Mesothelial cell of epicardium (in vitro differentiated cells): ENCODE data around the gene DUSP16. TPM values are rescaled to one million over a fixed set of nuclear protein-coding genes. Genes with fewer than 3 reads are reported as not detected.

Experiments used
- DNase-seq, 2 experiments: peaks; one replicate each; pipeline ENCODE4 v3.0.0; 2021; ENCODE audit warnings: low spot score in 2 of 2; ENCODE audit not compliant: unreplicated experiment in 2 of 2
- H3K27ac Mint-ChIP-seq: 2 replicates; pipeline ENCODE4 v1.8.0; 2021; ENCODE audit warnings: mixed read lengths
- H3K27me3 Mint-ChIP-seq: 2 replicates; pipeline ENCODE4 v1.8.0; 2021; ENCODE audit warnings: low read depth, mixed read lengths
- H3K36me3 Mint-ChIP-seq: 2 replicates; pipeline ENCODE4 v1.8.0; 2021; ENCODE audit warnings: mixed read lengths
- H3K4me1 Mint-ChIP-seq: 2 replicates; pipeline ENCODE4 v1.8.0; 2021; ENCODE audit warnings: mixed read lengths
- H3K4me3 Mint-ChIP-seq: 2 replicates; pipeline ENCODE4 v1.8.0; 2021; ENCODE audit warnings: mild to moderate bottlenecking, moderate library complexity, mixed read lengths
- H3K9me3 Mint-ChIP-seq: 2 replicates; pipeline ENCODE4 v1.8.0; 2021; ENCODE audit warnings: mixed read lengths
- total RNA-seq: library from RNA; stranded (reverse); gene quantifications from 3 replicates; pipeline ENCODE4 v1.2.1, GENCODE V29; 2021
- TF ChIP-seq, protein P1 (sequence below): fragments of 200-600 bp; sonication (generic); IDR thresholded peaks from one replicate; pipeline ENCODE4 v1.5.0; 2021; ENCODE audit warnings: antibody characterized with exemption; ENCODE audit not compliant: unreplicated experiment

The DUSP16 gene
- total RNA-seq, 1 donor from 2014 or later: 31.5 TPM

DNA sequence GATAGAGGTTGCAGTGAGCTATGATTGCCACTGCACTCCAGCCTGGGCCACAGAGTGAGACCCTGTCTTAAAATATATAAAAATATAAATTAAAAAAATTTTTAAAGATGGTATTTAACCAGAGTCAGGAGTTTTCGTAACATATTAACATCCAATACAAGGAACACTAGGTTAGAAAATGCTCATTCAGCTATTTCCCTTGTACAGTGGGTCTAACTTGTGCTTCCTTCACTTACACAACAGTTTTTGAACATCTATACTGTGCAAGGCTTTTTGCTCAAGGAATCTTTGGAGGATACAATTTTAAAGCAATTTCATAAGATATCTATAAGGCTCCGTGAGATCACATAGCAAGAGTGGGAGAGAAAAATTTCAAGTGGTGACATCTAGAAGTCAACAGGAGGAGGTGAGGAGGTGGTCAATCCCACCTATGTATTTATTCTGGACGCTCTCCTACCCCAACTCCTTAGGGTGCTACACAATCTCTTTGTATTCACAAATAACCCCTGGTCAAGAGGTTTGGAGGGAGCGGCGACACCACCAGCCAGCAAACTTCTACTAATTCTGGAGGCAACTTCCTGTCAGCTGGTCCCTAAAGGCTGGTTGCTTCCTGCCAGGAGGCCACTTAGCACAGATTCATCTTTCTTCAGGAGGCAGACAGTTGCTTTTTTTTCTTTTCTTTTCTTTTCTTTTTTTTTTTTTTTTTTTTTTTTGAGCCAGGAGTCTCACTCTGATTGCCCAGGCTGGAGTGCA is 22.2 kb downstream of the DUSP16 start:
- Mint-ChIP-seq H3K27me3 (no peaks in the 10 kb centered on the region), H3K27ac (no peak overlapping the region), H3K9me3 (no peaks in the 10 kb centered on the region), H3K4me1 (peaks cover 23% of the 10 kb centered on the region), H3K4me3 (no peak overlapping the region), H3K36me3 (peaks cover 11% of the 10 kb centered on the region)
- no peak for DNase-seq
- TF ChIP-seq, protein P1, sequence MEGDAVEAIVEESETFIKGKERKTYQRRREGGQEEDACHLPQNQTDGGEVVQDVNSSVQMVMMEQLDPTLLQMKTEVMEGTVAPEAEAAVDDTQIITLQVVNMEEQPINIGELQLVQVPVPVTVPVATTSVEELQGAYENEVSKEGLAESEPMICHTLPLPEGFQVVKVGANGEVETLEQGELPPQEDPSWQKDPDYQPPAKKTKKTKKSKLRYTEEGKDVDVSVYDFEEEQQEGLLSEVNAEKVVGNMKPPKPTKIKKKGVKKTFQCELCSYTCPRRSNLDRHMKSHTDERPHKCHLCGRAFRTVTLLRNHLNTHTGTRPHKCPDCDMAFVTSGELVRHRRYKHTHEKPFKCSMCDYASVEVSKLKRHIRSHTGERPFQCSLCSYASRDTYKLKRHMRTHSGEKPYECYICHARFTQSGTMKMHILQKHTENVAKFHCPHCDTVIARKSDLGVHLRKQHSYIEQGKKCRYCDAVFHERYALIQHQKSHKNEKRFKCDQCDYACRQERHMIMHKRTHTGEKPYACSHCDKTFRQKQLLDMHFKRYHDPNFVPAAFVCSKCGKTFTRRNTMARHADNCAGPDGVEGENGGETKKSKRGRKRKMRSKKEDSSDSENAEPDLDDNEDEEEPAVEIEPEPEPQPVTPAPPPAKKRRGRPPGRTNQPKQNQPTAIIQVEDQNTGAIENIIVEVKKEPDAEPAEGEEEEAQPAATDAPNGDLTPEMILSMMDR: no peak

DNA sequence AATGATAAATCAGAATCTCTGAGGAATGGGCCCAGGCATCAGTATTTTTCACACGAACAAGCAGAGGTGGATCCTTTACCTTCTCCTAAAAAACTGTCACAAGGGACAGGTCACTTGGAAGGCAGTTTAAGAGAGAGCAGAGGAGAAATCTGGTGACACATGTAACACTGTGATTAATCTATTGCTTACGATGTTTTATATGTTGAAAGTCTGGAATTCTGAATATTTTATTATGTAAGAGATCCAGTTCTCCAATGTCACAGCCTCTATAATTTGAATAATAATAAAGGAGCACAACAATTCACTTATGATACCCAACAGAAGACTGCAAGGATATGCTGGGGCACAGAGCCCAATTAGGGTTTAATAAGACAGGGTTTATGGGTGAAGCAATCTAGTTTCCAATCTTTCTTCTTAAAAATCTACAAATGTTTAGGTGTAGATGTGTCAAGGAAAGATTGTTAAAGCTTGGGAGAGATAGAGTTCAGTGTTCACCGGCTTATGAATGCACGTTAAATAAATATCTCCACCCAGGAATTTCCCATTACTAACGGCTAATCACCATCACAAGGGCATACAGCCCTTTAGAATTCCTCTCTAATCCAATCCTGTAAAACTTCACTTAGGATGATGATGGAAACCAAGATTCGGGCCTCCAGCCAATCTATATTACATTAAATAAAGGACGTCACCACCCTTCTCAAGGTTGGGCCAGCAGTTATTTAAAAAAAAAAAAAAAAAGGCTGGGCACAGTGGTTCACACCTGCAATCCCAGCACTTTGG is 23.4 kb downstream of the DUSP16 start:
- TF ChIP-seq, protein P1: no peak
- peaks cover 34% of the 10 kb centered on the region for H3K4me1 Mint-ChIP-seq

DNA sequence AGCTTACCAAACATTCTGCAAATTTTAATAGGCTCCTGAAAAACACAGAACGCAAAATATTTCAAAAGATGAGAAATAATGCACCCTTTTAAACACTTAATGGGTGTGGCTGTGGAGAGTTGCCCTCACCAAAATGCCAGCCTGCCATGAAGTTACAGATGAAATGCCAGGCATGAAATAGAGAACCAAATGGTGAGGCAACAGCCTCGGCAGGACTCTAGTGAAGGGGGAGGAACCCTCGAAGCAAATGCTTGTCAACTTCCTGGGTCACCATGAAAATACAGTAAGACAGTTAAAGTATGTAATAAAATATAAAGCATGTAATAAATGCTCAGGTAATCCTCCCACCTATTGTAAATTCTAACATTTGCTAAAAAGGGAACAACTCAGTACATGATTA is 24.1 kb downstream of the DUSP16 start:
- Mint-ChIP-seq H3K36me3 (peaks cover 11% of the 10 kb centered on the region), H3K4me3 (no peak overlapping the region), H3K4me1 (peaks cover 39% of the 10 kb centered on the region), H3K27me3 (no peaks in the 10 kb centered on the region), H3K27ac (no peak overlapping the region), H3K9me3 (no peaks in the 10 kb centered on the region)
- TF ChIP-seq, protein P1: no peak
- no peak for DNase-seq

More for the DNA sequence above, 23.4 kb downstream of the DUSP16 start:
- Mint-ChIP-seq H3K27ac (no peak overlapping the region), H3K36me3 (peaks cover 11% of the 10 kb centered on the region), H3K4me3 (no peak overlapping the region), H3K27me3 (no peaks in the 10 kb centered on the region), H3K9me3 (no peaks in the 10 kb centered on the region)
- DNase-seq: no peak

DNA sequence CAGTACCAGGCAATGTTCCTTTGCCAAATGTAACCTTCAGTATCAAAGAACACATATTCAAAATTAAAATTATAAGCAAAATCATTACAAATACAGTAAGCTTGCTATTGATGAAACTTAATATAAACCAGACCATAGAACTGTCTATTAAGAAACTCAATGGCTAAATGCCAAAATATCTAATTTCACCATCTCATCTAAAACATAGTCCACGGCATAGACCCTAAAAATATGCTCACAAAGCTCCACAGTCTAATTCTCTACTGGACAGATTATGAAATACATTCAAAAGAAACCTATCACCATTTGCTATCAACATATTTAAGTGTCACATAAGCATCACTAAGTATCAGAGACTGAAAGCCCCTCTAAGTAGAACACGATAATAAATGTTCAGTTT is 25.2 kb downstream of the DUSP16 start:
- no peaks in the 10 kb centered on the region for H3K9me3 Mint-ChIP-seq
- H3K27me3 Mint-ChIP-seq: no peaks in the 10 kb centered on the region
- no peak overlapping the region for H3K27ac Mint-ChIP-seq
- no peak for DNase-seq
- peaks cover 11% of the 10 kb centered on the region for H3K36me3 Mint-ChIP-seq
- H3K4me1 Mint-ChIP-seq: peaks cover 40% of the 10 kb centered on the region
- TF ChIP-seq, protein P1: no peak
- H3K4me3 Mint-ChIP-seq: no peak overlapping the region

DNA sequence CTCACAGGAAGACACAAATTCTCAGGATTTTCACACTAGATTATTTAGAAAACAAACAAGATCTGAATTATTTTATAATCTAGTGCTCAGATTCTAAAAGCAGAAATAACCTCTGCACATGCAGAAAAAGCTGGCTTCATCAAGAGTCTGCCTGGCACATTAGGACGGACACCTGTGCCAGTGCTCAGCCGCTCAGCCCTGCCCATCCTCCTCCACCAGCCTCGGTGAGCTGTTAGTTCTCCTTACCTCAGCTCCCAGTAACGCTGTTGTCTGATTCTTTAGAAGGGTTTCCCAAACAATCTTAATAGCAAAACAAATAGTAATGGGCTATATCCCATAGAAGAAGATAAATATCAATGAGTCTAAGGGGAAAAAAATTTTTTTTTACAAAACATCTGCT is 27.7 kb downstream of the DUSP16 start:
- peak overlapping the region; percentile 92 for H3K27ac Mint-ChIP-seq
- TF ChIP-seq, protein P1: no peak
- H3K9me3 Mint-ChIP-seq: no peaks in the 10 kb centered on the region
- peaks cover 50% of the 10 kb centered on the region for H3K4me1 Mint-ChIP-seq
- no peak overlapping the region for H3K4me3 Mint-ChIP-seq
- no peaks in the 10 kb centered on the region for H3K36me3 Mint-ChIP-seq
- no peaks in the 10 kb centered on the region for H3K27me3 Mint-ChIP-seq
- DNase-seq: no peak
